HepG2 (cell line): Measurements from ENCODE around the gene ZNF79. TPM values are rescaled to one million over a fixed set of nuclear protein-coding genes. Genes with fewer than 3 reads are reported as not detected.

Experiments
- ATAC-seq: fragments of 200-7000 bp; cut with Tn5 transposase; 3 replicates; pipeline ENCODE4 v1.9.1; 2020; ENCODE audit warnings: mild to moderate bottlenecking, moderate library complexity
- BruUV-seq: library from RNA; stranded (reverse); fragments of 400-500 nt; replicated peaks from 2 replicates; lab custom pipeline; 2021; lab: Mats Ljungman, UMichigan
- CTCF ChIA-PET: fragments of 300-600 bp; formaldehyde crosslinking; extraction: SDS; loops from one replicate; lab custom pipeline; 2021; ENCODE audit warnings: low total read pairs, inconsistent platforms, low intra/inter-chr PET ratio; lab: Yijun Ruan, JAX
- POLR2A ChIA-PET: fragments of 350-600 bp; sonication (Branson Sonifier 250); formaldehyde crosslinking; loops from one replicate; lab custom pipeline; 2020; ENCODE audit warnings: antibody characterized with exemption, inconsistent platforms; lab: Yijun Ruan, JAX
- DNase-seq: peaks from one replicate; pipeline ENCODE4 v3.0.0-alpha.2; 2015; ENCODE audit warnings: low spot score
- FAIRE-seq: peaks from 3 replicates; lab custom pipeline; 2011; peaks lifted over from hg19 to GRCh38; lab: Jason Lieb, UNC
- H2AFZ ChIP-seq: one replicate; pipeline ENCODE4 v1.6.1; 2011; ENCODE audit warnings: low read length, inconsistent platforms
- H3K27ac ChIP-seq: fragments of 300-600 bp; 3 replicates; pipeline ENCODE4 v1.8.0; 2011; ENCODE audit warnings: mixed run types, mild to moderate bottlenecking, mixed read lengths, low read length, inconsistent platforms; ENCODE audit not compliant: insufficient read depth; ENCODE audit errors: extremely low read length
- H3K27me3 ChIP-seq, 2 experiments: fragments of 200-600 bp in 1 of 2; 2 replicates in 1 of 2; 3 replicates in 1 of 2; pipeline versions ENCODE4 v1.6.0 to v1.8.0; 2011; ENCODE audit warnings: low read length in 2 of 2, mild to moderate bottlenecking in 2 of 2, moderate library complexity in 2 of 2, inconsistent platforms in 1 of 2; ENCODE audit not compliant: insufficient read depth in 2 of 2, control insufficient read depth in 1 of 2
- H3K36me3 ChIP-seq, 2 experiments: fragments of 200-600 bp in 1 of 2; replicated peaks in 1 of 2; 2 replicates in 1 of 2; 3 replicates in 1 of 2; pipeline versions ENCODE4 v1.5.1 to v1.8.0; 2011; ENCODE audit warnings: low read length in 2 of 2, inconsistent platforms in 1 of 2; ENCODE audit not compliant: insufficient read depth in 2 of 2, control insufficient read depth in 1 of 2
- H3K4me1 ChIP-seq: 2 replicates; pipeline ENCODE4 v1.5.1; 2012; ENCODE audit warnings: low read length, inconsistent platforms; ENCODE audit not compliant: insufficient read depth
- H3K4me2 ChIP-seq: 2 replicates; pipeline ENCODE4 v1.6.0; 2011; ENCODE audit warnings: low read depth, low read length, inconsistent platforms
- H3K4me3 ChIP-seq, 3 experiments: fragments of 200-600 bp in 1 of 3; sonication (generic), shearing (Covaris generic) in 1 of 3; replicated peaks in 1 of 3; 2 replicates each; pipeline ENCODE4 v1.5.1; 2011 to 2016; ENCODE audit warnings: low read length in 3 of 3, inconsistent platforms in 2 of 3, low read depth in 2 of 3, mild to moderate bottlenecking in 2 of 3, control low read depth in 1 of 3, mixed read lengths in 1 of 3; ENCODE audit not compliant: insufficient read depth in 1 of 3
- H3K79me2 ChIP-seq: one replicate; pipeline ENCODE4 v1.6.1; 2011; ENCODE audit warnings: low read length, inconsistent platforms; ENCODE audit not compliant: insufficient read depth
- H3K9ac ChIP-seq: 2 replicates; pipeline ENCODE4 v1.6.0; 2011; ENCODE audit warnings: mild to moderate bottlenecking, low read depth, low read length, inconsistent platforms; ENCODE audit not compliant: insufficient read depth
- H3K9me3 ChIP-seq: 2 replicates; pipeline ENCODE4 v1.5.1; 2012; ENCODE audit warnings: mild to moderate bottlenecking, low read length
- H4K20me1 ChIP-seq: 2 replicates; pipeline ENCODE4 v1.6.0; 2011; ENCODE audit warnings: inconsistent platforms, mild to moderate bottlenecking, low read length, moderate library complexity; ENCODE audit not compliant: insufficient read depth
- ATF7 ChIP-seq, 2 experiments: fragments of 450-650 bp in 1 of 2; sonication (generic) in 1 of 2; formaldehyde crosslinking in 1 of 2; IDR thresholded peaks; 2 replicates each; pipeline versions ENCODE4 v1.4.0 to v1.6.1; 2016 to 2020; ENCODE audit warnings: antibody characterized with exemption in 1 of 2, mild to moderate bottlenecking in 1 of 2, missing genetic modification reagents in 1 of 2
- CBX1 ChIP-seq: IDR thresholded peaks from one replicate; pipeline ENCODE4 v1.6.1; 2016; ENCODE audit warnings: antibody characterized with exemption, low read depth
- MAFF ChIP-seq: IDR thresholded peaks from 2 replicates; pipeline ENCODE4 v1.6.1; 2011; ENCODE audit warnings: low read depth, low read length, improper control_type of control experiment
- MAFK ChIP-seq, 2 experiments: IDR thresholded peaks in 1 of 2; conservative IDR thresholded peaks in 1 of 2; 2 replicates each; pipeline ENCODE4 v1.6.1; 2011; ENCODE audit warnings: improper control_type of control experiment in 2 of 2, low read length in 2 of 2
- MLXIP ChIP-seq: sonication (generic); formaldehyde crosslinking; IDR thresholded peaks from 2 replicates; pipeline ENCODE4 v1.9.0; 2021; ENCODE audit warnings: missing genetic modification reagents, borderline replicate concordance
- ZNF337 ChIP-seq: sonication (generic); formaldehyde crosslinking; IDR thresholded peaks from 2 replicates; pipeline ENCODE4 v1.5.1; 2020; ENCODE audit warnings: missing genetic modification reagents, low read depth, mild to moderate bottlenecking, borderline replicate concordance
- ZNF557 ChIP-seq: sonication (generic); formaldehyde crosslinking; IDR thresholded peaks from 2 replicates; pipeline ENCODE4 v1.4.0; 2020; ENCODE audit warnings: missing genetic modification reagents
- ZNF720 ChIP-seq: sonication (generic); formaldehyde crosslinking; IDR thresholded peaks from 2 replicates; pipeline ENCODE4 v1.4.0; 2020; ENCODE audit warnings: missing genetic modification reagents
- WGBS: methylation state at CpG from one replicate; pipeline ENCODE4 v1.1.6; 2017; ENCODE audit warnings: low lambda C conversion rate; 5-methylcytosine and 5-hydroxymethylcytosine counted together
- in situ Hi-C: cut with HindIII; loops from 2 replicates; pipeline ENCODE4 v1.10.0; 2017; ENCODE audit warnings: low pct_unique_long_range_greater_than_20kb; ENCODE audit not compliant: extremely low pct_ligation_motif_present
- intact Hi-C: fragments of 100-400 bp; cut with micrococcal nuclease; formaldehyde crosslinking; loops from one replicate; pipeline ENCODE4 v1.10.0; 2022; ENCODE audit not compliant: unreplicated experiment
- polyA plus RNA-seq, 8 experiments: library from polyadenylated mRNA; depleted of rRNA in 3 of 8; stranded (reverse) in 7 of 8; unstranded in 1 of 8; fragments of >200 nt; fragmentation: Illumina TruSeq in 4 of 8; extraction: Trizol in 4 of 8; gene quantifications; 2 replicates each; pipeline versions ENCODE4 v1.2.1 to v1.2.3, GENCODE V29; 2011 to 2016; ENCODE audit warnings: low read depth in 4 of 8, missing spikeins in 1 of 8, mixed read lengths in 1 of 8; ENCODE audit not compliant: insufficient read depth in 1 of 8
- total RNA-seq, 5 experiments: library from RNA; depleted of rRNA; stranded (reverse); fragments of >200 nt; fragmentation: Illumina TruSeq; extraction: Trizol; gene quantifications; 2 replicates each; pipeline ENCODE4 v1.2.3, GENCODE V29; 2016; ENCODE audit warnings: low read depth in 1 of 5
- TF ChIP-seq, protein P1 (sequence below): sonication (generic); formaldehyde crosslinking; IDR thresholded peaks from 2 replicates; pipeline ENCODE4 v1.4.0; 2020; ENCODE audit warnings: missing genetic modification reagents, borderline replicate concordance

The ZNF79 gene
- total and polyA plus RNA-seq, 2 of the 13 experiments (the other 11 are each of a cell fraction or from before 2014, with no cell fraction given) = 3.7 to 8.1 TPM

DNA sequence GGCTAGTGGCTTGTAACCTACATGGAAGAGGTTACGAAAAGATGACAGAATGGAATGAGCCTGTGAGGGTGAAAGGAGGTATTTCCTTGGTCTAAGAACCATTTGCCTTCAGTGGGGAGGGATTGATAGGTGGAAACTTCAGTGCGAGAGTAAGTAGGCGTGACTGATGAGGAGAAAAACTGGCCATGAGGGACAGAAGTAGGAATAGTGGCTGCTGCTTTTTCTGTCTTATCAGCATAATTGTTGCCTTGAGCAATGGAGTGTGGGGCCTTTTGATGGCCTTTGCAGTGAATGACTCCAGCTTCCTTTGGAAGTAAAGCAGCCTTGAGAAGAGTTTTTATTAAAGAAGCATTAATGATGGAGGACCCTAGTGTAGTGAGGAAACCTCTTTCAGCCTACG lies 9.0 kb upstream of the ZNF79 start:
- H3K27me3 ChIP-seq = no peaks in the 10 kb centered on the region
- TF ChIP-seq MAFF (peak; percentile 87), MAFK (conservative IDR thresholded peaks at IDR 0.05 in 1 of 2, IDR thresholded peaks at IDR 0.05 in 1 of 2; ENCODE audit: low read length in 2 of 2) (peak; percentile 86 to 89), ZNF557 (CRISPR knock-in tag) (no peak)
- ChIA-PET POLR2A (interaction anchor here (0.8 to 1.0 kb wide), 3 partner anchors 16 to 54 kb away, joined by 3 to 4 read pairs (median 3); partner anchors contain the start of gene SLC2A8), CTCF (no interaction called here)
- H2AFZ ChIP-seq = no peak overlapping the region
- no peaks in the 10 kb centered on the region for H3K36me3 ChIP-seq
- no peaks in the 10 kb centered on the region for H3K9me3 ChIP-seq
- ATAC-seq (no peak), DNase-seq (no peak), FAIRE-seq (no peak)
- H4K20me1 ChIP-seq = no peaks in the 10 kb centered on the region
- H3K27ac ChIP-seq = no peak overlapping the region
- in situ Hi-C loops (no loop called here), intact Hi-C loops (no loop called here)
- H3K4me1 ChIP-seq = 0 out of 2 replicates have a peak, but pooled peaks cover 5% of the 10 kb centered on the region
- H3K4me3 ChIP-seq = no peak overlapping the region
- H3K4me2 ChIP-seq = no peak overlapping the region
- no peaks in the 10 kb centered on the region for H3K79me2 ChIP-seq
- H3K9ac ChIP-seq = no peak overlapping the region
- 96% methylated on average over 4 of the region's 4 CpGs for WGBS
- no TSS peak for BruUV-seq

DNA sequence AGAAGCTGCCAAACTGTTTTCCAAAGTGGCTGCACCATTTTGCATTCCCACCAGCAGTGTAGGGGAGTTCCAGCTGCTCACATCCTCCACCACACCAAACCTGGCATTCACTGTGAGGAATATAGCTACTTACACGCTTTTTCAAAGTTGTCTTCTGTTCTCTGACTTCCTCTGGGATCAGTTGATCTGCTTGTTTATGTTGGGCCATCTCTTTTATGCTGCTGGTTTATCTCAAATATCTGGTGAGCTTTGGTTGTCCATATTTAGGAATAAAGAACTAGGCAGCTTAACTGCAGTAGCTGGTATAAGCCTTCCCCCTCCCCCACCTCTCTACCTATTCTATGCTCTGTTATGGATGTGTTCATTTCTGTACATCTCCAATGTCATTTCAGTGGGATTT lies 8.5 kb upstream of the ZNF79 start:
- POLR2A ChIA-PET = interaction anchor here (0.8 to 1.0 kb wide), 3 partner anchors 17 to 55 kb away, joined by 3 to 4 read pairs (median 3); partner anchors contain the start of gene SLC2A8
- CTCF ChIA-PET = no interaction called here
- BruUV-seq = no TSS peak

More for the DNA sequence above, 8.5 kb upstream of the ZNF79 start:
- no peak for TF ChIP-seq ZNF720 (CRISPR knock-in tag)
- TF ChIP-seq ZNF337 (CRISPR knock-in tag) = no peak
- TF ChIP-seq, protein P1, sequence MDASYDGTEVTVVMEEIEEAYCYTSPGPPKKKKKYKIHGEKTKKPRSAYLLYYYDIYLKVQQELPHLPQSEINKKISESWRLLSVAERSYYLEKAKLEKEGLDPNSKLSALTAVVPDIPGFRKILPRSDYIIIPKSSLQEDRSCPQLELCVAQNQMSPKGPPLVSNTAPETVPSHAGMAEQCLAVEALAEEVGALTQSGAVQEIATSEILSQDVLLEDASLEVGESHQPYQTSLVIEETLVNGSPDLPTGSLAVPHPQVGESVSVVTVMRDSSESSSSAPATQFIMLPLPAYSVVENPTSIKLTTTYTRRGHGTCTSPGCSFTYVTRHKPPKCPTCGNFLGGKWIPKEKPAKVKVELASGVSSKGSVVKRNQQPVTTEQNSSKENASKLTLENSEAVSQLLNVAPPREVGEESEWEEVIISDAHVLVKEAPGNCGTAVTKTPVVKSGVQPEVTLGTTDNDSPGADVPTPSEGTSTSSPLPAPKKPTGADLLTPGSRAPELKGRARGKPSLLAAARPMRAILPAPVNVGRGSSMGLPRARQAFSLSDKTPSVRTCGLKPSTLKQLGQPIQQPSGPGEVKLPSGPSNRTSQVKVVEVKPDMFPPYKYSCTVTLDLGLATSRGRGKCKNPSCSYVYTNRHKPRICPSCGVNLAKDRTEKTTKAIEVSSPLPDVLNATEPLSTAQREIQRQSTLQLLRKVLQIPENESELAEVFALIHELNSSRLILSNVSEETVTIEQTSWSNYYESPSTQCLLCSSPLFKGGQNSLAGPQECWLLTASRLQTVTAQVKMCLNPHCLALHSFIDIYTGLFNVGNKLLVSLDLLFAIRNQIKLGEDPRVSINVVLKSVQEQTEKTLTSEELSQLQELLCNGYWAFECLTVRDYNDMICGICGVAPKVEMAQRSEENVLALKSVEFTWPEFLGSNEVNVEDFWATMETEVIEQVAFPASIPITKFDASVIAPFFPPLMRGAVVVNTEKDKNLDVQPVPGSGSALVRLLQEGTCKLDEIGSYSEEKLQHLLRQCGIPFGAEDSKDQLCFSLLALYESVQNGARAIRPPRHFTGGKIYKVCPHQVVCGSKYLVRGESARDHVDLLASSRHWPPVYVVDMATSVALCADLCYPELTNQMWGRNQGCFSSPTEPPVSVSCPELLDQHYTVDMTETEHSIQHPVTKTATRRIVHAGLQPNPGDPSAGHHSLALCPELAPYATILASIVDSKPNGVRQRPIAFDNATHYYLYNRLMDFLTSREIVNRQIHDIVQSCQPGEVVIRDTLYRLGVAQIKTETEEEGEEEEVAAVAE (CRISPR knock-in tag) = no peak
- TF ChIP-seq ATF7 (IDR thresholded peaks at IDR 0.05) = no peak
- no peak for TF ChIP-seq ATF7 (CRISPR knock-in tag; IDR thresholded peaks at IDR 0.05)
- no peak for TF ChIP-seq MLXIP
- no peak for TF ChIP-seq CBX1
- TF ChIP-seq, all 625 proteins: peak for 0
- DNase-seq = no peak
- Histone ChIP-seq H3K36me3 (no peaks in the 10 kb centered on the region), H3K27me3 (no peaks in the 10 kb centered on the region), H3K4me1 (peaks cover 5% of the 10 kb centered on the region; the same call in 1 of the 2 replicates), H3K9ac (no peak overlapping the region), H3K27ac (no peak overlapping the region), H3K4me2 (no peak overlapping the region), H3K9me3 (no peaks in the 10 kb centered on the region), H4K20me1 (no peaks in the 10 kb centered on the region), H3K4me3 (no peak overlapping the region), H2AFZ (no peak overlapping the region), H3K79me2 (no peaks in the 10 kb centered on the region)
- no peak for FAIRE-seq
- 93% methylated on average over 1 of the region's 1 CpG for WGBS
- ATAC-seq = no peak
- in situ Hi-C loops = no loop called here
- intact Hi-C loops = no loop called here
